NCI-H1436 (cell line): ENCODE measurements around the gene DAB1.

Experiments used
- DNase-seq: peaks from one replicate; lab custom pipeline; 2025; lab: John Stamatoyannopoulos, UW

DAB1 gene

DNA sequence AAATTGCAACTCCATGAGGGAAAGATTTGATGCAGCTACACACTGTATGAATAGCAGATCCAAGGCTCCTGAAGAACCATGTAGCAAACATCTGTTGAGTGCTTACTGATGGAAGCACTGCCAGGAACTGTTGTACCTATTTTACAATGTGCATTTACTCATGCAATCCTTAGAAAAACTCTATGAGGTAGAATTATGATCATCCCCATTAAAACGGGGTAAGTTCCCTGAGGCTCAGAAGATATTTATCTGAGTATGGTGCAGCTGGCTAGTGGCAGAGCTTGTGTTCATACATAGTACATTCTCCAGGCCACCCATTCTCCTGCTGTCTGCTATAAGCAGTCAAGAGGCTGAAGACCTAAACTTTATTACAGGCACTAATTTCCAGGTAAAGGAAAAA is 403.6 kb downstream of the DAB1 start:
- no peak for DNase-seq

DNA sequence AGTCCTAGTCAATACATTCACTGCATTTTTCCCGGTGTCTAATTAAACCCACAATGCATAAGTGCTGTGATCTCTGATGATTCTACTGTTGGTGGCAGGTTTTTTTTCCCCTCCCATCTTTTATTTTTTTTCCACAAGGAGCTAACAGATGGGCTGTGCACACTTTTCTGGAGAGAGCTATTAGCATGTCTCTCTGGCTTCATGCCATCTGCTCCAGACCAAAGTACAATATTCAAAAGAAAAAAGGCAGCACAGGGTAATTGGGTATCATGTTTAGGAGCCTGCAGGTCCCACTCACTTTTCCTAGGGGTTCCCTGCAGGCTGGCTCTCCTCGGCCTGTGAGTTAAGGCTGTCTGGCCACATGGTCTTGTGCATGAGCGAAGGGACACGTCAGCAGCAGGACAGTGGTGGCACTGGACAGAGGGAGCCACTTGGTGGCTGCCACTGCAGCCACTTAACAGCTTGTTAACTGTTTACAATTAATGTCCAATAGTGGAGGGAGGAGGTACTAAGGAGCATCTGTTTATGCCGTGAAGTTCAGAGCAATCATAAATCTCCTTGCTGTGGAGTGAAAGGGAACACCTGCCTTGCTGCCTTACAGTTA is 404.5 kb downstream of the DAB1 start:
- DNase-seq: peak; percentile 51

GRCh38 chr1:57018119-57018518 is 405.7 kb downstream of the DAB1 start:
- no peak for DNase-seq

- no peak for DNase-seq
These were observed 406.1 kb downstream of the DAB1 start for GRCh38 chr1:57017717-57018116.

DNA sequence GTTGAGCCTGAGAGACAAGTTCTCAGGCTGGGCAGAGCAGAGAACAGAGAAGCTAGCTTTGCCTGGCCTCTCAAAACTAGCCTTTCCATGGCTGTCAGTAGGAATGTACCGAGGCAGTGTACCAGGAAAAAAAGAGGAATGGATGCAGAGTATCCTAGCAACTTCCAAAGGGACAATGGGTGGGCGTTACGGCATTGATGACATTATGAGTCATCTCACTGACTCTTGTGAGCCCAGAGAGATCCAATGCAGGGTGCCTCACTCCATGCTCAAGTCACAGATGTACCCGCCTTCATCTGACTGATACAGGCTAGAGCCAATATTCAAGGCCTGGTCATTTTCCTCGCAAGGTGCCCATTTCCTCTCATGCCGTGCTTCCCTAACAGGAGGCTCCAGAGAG is 406.7 kb downstream of the DAB1 start:
- no peak for DNase-seq

- DNase-seq: no peak
These were observed 408.8 kb downstream of the DAB1 start for GRCh38 chr1:57015071-57015470.

- DNase-seq: no peak
These were observed 410.3 kb downstream of the DAB1 start for GRCh38 chr1:57013522-57013921.

DNA sequence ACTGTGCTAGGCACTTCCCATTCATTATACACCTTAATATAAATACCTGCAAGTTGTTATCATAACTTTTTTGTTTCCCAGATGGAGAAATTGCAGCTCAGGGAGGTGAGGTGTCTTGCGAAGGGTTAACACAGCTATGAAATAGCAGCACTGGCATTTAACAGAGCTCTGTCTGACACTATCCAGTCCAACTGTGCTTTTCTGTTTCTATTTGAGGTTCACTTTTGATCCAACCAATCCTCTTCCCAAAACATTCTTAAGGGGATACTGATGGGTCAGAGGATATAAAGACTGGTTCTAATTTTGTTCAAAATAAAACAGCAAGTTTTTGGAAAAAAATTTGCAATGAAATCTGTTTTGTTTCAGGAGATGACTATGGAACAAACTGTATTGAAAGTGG is 411.5 kb downstream of the DAB1 start:
- DNase-seq: no peak

- no peak for DNase-seq
These were observed 413.3 kb downstream of the DAB1 start for GRCh38 chr1:57010511-57010910.

GRCh38 chr1:57007948-57008347 is 415.9 kb downstream of the DAB1 start:
- DNase-seq: no peak

GRCh38 chr1:57007472-57007871 is 416.4 kb downstream of the DAB1 start:
- no peak for DNase-seq

GRCh38 chr1:57003398-57004139 is 420.3 kb downstream of the DAB1 start:
- no peak for DNase-seq

DNA sequence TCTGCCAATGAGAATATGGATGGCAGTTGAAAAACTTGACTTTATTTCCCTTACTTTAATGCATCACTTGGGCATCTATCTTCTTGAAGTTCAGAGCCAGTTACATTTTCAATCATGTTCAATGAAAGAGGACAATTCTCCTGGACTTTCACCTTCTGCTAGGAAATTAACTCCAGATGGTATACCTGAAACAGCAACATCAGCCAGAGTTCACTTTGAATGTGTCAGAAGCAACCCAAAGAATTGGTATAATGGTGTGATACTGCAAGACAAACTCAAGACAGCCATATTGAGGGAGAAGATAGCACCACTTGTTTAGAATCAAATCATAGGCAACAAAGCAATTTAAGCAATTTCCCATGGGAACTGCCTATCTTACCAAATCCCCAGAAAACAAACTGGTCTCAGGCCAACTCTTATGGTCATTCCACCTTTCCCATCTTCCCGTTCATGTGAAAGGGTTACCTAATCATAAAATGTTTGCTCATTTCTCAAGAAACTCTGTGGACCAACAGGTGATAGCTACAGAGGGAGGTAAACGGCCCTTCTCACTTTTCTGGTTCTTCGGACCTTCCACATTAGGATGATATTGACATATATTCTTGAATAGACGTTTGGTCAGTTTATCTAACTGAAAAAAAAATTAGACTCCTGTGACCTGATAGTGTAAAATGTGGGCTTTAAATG is 428.3 kb downstream of the DAB1 start:
- no peak for DNase-seq

- no peak for DNase-seq
These were observed 430.4 kb downstream of the DAB1 start for GRCh38 chr1:56993475-56993874.

DNA sequence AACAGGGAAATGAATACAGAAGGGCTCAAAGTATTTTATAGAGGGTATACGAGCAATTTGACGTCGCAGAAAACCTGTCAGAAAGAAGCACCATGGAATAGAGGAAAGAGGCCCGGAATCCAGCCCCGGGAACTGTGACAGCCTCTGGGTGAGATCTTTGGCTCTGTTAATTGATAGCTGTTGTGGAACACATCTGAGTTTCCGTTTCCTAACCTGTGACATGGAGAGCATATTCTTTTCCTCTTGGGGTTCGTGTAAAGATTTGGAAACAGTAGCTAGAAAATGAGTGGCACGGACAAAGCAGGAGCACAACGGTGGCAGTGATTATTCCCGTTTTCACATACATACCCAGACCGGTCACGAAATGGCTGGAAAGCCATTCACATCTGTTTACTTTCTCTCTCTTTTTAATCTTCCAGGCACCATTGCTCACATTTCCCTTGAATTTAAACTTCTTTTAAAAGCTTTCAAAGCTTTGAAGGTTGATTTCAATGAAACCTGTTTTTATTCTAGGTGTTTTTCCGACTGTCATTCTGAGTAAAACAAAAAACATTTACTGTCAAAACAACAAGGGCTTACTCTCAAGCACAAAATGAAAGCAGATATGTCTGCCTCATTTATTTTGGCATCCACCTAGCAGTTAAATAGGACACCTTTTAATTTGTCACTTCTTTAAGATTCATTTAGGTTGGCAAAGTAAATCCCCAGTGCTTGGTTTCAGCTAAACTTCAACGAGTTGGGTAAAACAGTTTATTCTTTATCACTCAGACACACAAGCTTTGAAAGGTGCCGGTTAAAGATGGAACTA is 431.3 kb downstream of the DAB1 start:
- DNase-seq: no peak

DNA sequence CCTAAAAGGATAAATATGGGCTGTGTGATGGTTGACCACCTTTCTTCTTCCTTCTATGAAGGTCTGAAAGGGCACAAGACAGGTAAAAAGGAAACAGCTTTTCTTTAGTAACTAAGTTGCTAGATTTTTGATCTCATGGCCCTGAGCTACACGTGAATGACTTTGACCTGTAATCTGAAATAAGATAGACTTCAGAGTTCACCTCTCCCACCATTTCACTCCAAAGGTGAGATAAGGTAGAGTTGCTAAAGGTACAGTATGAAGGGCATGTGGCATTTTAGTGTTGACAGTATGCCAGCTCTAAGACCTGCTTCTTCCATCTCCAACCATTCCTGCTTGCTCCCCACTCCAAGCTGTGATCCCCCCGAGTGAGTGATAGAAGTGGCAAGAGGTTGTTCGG is 432.3 kb downstream of the DAB1 start:
- no peak for DNase-seq

GRCh38 chr1:56986397-56986796 is 437.5 kb downstream of the DAB1 start:
- no peak for DNase-seq

- no peak for DNase-seq
These were observed 438.0 kb downstream of the DAB1 start for GRCh38 chr1:56985857-56986256.

DNA sequence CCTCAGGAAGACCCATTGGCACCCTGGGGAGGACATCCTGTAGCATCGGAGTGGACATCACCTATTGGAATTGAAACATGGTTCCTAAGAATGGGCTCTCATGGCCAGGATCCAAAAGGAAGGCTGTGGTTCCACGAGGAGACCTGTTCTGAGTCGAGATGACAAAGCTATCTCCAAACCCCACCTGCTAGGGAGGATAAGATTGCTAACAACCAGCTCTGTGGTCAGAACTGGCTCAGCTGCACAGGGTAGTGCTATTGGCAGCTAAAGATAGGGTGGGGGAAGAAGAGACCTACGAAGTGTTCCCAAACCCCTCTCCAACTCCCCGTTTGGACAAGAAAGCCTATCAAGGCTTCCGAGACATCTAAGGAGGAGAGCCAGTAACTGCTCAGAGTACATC is 440.4 kb downstream of the DAB1 start:
- no peak for DNase-seq

- DNase-seq: no peak
These were observed 443.7 kb downstream of the DAB1 start for GRCh38 chr1:56979986-56980755.

- DNase-seq: no peak
These were observed 445.0 kb downstream of the DAB1 start for GRCh38 chr1:56978819-56979218.

GRCh38 chr1:56977910-56978309 is 445.9 kb downstream of the DAB1 start:
- DNase-seq: no peak
